Measurements from ENCODE around the gene FAM120B.

Gene FAM120B

GRCh38 chr6:170306324-170307079 is at the start of gene FAM120B:
Gene FAM120B (plus strand): TSS chr6:170306758. CDS start chr6:170317391, 10,633 bp downstream.
- Histone ChIP-seq H4K20me1 (peaks cover 24 to 41% (median 38%) of the 10 kb centered on the region in 11 experiments; a peak in 21 of 22 replicates), H3K4me1 (peaks cover 23 to 54% (median 30%) of the 10 kb centered on the region in 10 experiments), H3K4me2 (peak within 1 kb of the TSS; percentile 90 to 99 (median 95)), H3K4me3 (peak within 1 kb of the TSS; percentile 78 to 95 (median 86)), H3K9ac (peak within 1 kb of the TSS; percentile 91 to 97 (median 94)), H3K36me3 (peaks cover 0 to 19% (median 14%) of the 10 kb centered on the region in 11 experiments; a peak in 13 of 22 replicates), H3K27ac (peak within 1 kb of the TSS; percentile 90 to 96 (median 94)), H3K9me3 (replicated peaks in 1 of 11) (peaks cover 6 to 10% (median 8%) of the 10 kb centered on the region in 11 experiments; a peak in 21 of 22 replicates), H3K27me3 (peaks cover 0 to 13% (median 0%) of the 10 kb centered on the region in 11 experiments; a peak in 6 of 22 replicates)
- TF ChIP-seq Cebpa-rat (IDR thresholded peaks at IDR 0.05) = no peak

GRCh38 chr6:170257376-170257775 is 49.2 kb upstream of the FAM120B start:
- no peaks in the 10 kb centered on the region for H3K9me3 ChIP-seq (replicated peaks in 1 of 11)
- TF ChIP-seq Cebpa-rat (IDR thresholded peaks at IDR 0.05) = no peak
- H3K4me1 ChIP-seq = peaks cover 0 to 20% (median 14%) of the 10 kb centered on the region in 10 experiments; a peak in 13 of 20 replicates
- H3K4me2 ChIP-seq = peak overlapping the region in 6 of 11 experiments; percentile 24 to 68 (median 44); a peak in 10 of 22 replicates
- H3K36me3 ChIP-seq = no peaks in the 10 kb centered on the region
- no peak overlapping the region for H3K9ac ChIP-seq
- H3K27me3 ChIP-seq = peaks cover 0 to 34% (median 0%) of the 10 kb centered on the region in 11 experiments; a peak in 6 of 22 replicates
- no peak overlapping the region for H3K27ac ChIP-seq
- peaks cover 0 to 7% (median 0%) of the 10 kb centered on the region in 11 experiments; a peak in 5 of 22 replicates for H4K20me1 ChIP-seq
- H3K4me3 ChIP-seq = no peak overlapping the region

- Histone ChIP-seq H3K27me3 (peaks cover 0 to 42% (median 0%) of the 10 kb centered on the region in 11 experiments; a peak in 6 of 22 replicates), H3K4me2 (no peak overlapping the region), H3K36me3 (no peaks in the 10 kb centered on the region), H3K9me3 (replicated peaks in 1 of 11) (no peaks in the 10 kb centered on the region), H3K4me1 (peaks cover 0 to 20% (median 14%) of the 10 kb centered on the region in 10 experiments; a peak in 13 of 20 replicates), H4K20me1 (peaks cover 0 to 7% (median 0%) of the 10 kb centered on the region in 11 experiments; a peak in 6 of 22 replicates), H3K4me3 (no peak overlapping the region), H3K9ac (no peak overlapping the region), H3K27ac (no peak overlapping the region)
- TF ChIP-seq Cebpa-rat (IDR thresholded peaks at IDR 0.05) = no peak
Measured at GRCh38 chr6:170258407-170258806, 48.2 kb upstream of the FAM120B start.

GRCh38 chr6:170259278-170259677 is 47.3 kb upstream of the FAM120B start:
- H3K4me1 ChIP-seq = peaks cover 0 to 20% (median 14%) of the 10 kb centered on the region in 10 experiments; a peak in 13 of 20 replicates
- no peaks in the 10 kb centered on the region for H3K36me3 ChIP-seq
- no peak overlapping the region for H3K4me3 ChIP-seq
- no peak overlapping the region for H3K4me2 ChIP-seq
- no peak overlapping the region for H3K27ac ChIP-seq
- TF ChIP-seq Cebpa-rat (IDR thresholded peaks at IDR 0.05) = no peak
- no peak overlapping the region for H3K9ac ChIP-seq
- H3K27me3 ChIP-seq = peaks cover 0 to 42% (median 0%) of the 10 kb centered on the region in 11 experiments; a peak in 6 of 22 replicates
- peaks cover 0 to 7% (median 0%) of the 10 kb centered on the region in 11 experiments; a peak in 6 of 22 replicates for H4K20me1 ChIP-seq
- no peaks in the 10 kb centered on the region for H3K9me3 ChIP-seq (replicated peaks in 1 of 11)

- H3K9me3 ChIP-seq (replicated peaks in 1 of 11) = no peaks in the 10 kb centered on the region
- H4K20me1 ChIP-seq = no peaks in the 10 kb centered on the region; a peak in 5 of 22 replicates
- TF ChIP-seq Cebpa-rat (IDR thresholded peaks at IDR 0.05) = no peak
- peaks cover under 1 to 22% (median 11%) of the 10 kb centered on the region in 10 experiments; a peak in 13 of 20 replicates for H3K4me1 ChIP-seq
- H3K27me3 ChIP-seq = peaks cover 0 to 38% (median 0%) of the 10 kb centered on the region in 11 experiments; a peak in 6 of 22 replicates
- H3K27ac ChIP-seq = no peak overlapping the region
- no peak overlapping the region for H3K4me3 ChIP-seq
- H3K9ac ChIP-seq = no peak overlapping the region
- H3K36me3 ChIP-seq = no peaks in the 10 kb centered on the region
- no peak overlapping the region for H3K4me2 ChIP-seq
Measured at GRCh38 chr6:170260686-170261085, 45.9 kb upstream of the FAM120B start.

GRCh38 chr6:170261643-170262488 is 44.7 kb upstream of the FAM120B start:
- no peaks in the 10 kb centered on the region for H3K9me3 ChIP-seq (replicated peaks in 1 of 11)
- peaks cover 0 to 28% (median 0%) of the 10 kb centered on the region in 11 experiments; a peak in 6 of 22 replicates for H3K27me3 ChIP-seq
- no peak overlapping the region for H3K4me2 ChIP-seq
- H3K4me3 ChIP-seq = no peak overlapping the region
- H3K9ac ChIP-seq = no peak overlapping the region
- no peak for TF ChIP-seq Cebpa-rat (IDR thresholded peaks at IDR 0.05)
- H3K4me1 ChIP-seq = peaks cover 0 to 19% (median 11%) of the 10 kb centered on the region in 10 experiments; a peak in 16 of 20 replicates
- no peak overlapping the region for H3K27ac ChIP-seq
- H3K36me3 ChIP-seq = no peaks in the 10 kb centered on the region
- no peaks in the 10 kb centered on the region; a peak in 5 of 22 replicates for H4K20me1 ChIP-seq

GRCh38 chr6:170262489-170263088 is 44.0 kb upstream of the FAM120B start:
- Histone ChIP-seq H3K9ac (no peak overlapping the region), H3K36me3 (no peaks in the 10 kb centered on the region), H3K27me3 (peaks cover 0 to 22% (median 0%) of the 10 kb centered on the region in 11 experiments; a peak in 6 of 22 replicates)

GRCh38 chr6:170263410-170263809 is 43.1 kb upstream of the FAM120B start:
- no peaks in the 10 kb centered on the region; a peak in 5 of 22 replicates for H4K20me1 ChIP-seq
- H3K27ac ChIP-seq = no peak overlapping the region
- H3K4me1 ChIP-seq = peaks cover 0 to 16% (median 7%) of the 10 kb centered on the region in 10 experiments; a peak in 11 of 20 replicates
- H3K4me3 ChIP-seq = no peak overlapping the region
- H3K9ac ChIP-seq = no peak overlapping the region
- no peak for TF ChIP-seq Cebpa-rat (IDR thresholded peaks at IDR 0.05)
- H3K4me2 ChIP-seq = no peak overlapping the region
- no peaks in the 10 kb centered on the region for H3K9me3 ChIP-seq (replicated peaks in 1 of 11)
- H3K36me3 ChIP-seq = no peaks in the 10 kb centered on the region
- peaks cover 0 to 23% (median 2%) of the 10 kb centered on the region in 11 experiments; a peak in 12 of 22 replicates for H3K27me3 ChIP-seq

More at GRCh38 chr6:170262489-170263088, 44.0 kb upstream of the FAM120B start:
- Histone ChIP-seq H3K4me1 (peaks cover 0 to 19% (median 9%) of the 10 kb centered on the region in 10 experiments; a peak in 16 of 20 replicates), H3K9me3 (replicated peaks in 1 of 11) (no peaks in the 10 kb centered on the region), H3K4me3 (no peak overlapping the region), H3K4me2 (no peak overlapping the region), H4K20me1 (no peaks in the 10 kb centered on the region; a peak in 5 of 22 replicates), H3K27ac (no peak overlapping the region)
- no peak for TF ChIP-seq Cebpa-rat (IDR thresholded peaks at IDR 0.05)
